OCI-LY3 (cell line): ENCODE data around the gene ZSCAN10.
"Not testable (repeated sequence)": the region's sequence is repeated elsewhere in the genome, so short reads cannot be mapped to it uniquely, and the experiment has no call there.

Experiments
- EZH2phosphoT487 ChIP-seq: fragments of 200-600 bp; shearing (Covaris generic); IDR thresholded peaks from 2 replicates; pipeline ENCODE4 v1.6.1; 2018; ENCODE audit warnings: antibody characterized with exemption, mixed run types, low read depth
- TF ChIP-seq, protein P1 (sequence below): fragments of 200-600, 300-600 bp; sonication (generic); IDR thresholded peaks from 2 replicates; pipeline ENCODE4 v1.5.1; 2014; ENCODE audit warnings: antibody characterized with exemption, low read length, low read depth

DNA sequence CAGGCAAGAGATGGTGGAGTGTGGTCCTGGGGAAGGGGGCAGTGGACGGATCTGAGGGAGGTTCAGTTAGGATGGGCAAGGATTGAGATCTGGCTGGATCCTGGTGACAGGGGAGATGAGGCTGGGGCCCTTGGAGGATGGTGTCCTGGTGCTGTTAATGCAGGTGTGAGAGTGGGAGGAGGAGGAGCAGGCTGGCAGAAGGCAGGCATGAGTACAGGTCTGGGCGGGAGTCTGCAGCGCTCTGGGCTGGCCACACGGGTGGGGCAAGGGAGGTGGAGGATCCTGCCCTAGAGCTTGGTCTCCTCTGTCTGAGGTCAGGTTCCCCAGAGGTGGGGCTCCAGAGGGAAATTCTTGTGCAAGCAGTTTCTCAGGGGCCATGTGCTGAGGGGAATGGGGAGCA lies 26.9 kb downstream of the ZSCAN10 start:
- TF ChIP-seq, protein P1, sequence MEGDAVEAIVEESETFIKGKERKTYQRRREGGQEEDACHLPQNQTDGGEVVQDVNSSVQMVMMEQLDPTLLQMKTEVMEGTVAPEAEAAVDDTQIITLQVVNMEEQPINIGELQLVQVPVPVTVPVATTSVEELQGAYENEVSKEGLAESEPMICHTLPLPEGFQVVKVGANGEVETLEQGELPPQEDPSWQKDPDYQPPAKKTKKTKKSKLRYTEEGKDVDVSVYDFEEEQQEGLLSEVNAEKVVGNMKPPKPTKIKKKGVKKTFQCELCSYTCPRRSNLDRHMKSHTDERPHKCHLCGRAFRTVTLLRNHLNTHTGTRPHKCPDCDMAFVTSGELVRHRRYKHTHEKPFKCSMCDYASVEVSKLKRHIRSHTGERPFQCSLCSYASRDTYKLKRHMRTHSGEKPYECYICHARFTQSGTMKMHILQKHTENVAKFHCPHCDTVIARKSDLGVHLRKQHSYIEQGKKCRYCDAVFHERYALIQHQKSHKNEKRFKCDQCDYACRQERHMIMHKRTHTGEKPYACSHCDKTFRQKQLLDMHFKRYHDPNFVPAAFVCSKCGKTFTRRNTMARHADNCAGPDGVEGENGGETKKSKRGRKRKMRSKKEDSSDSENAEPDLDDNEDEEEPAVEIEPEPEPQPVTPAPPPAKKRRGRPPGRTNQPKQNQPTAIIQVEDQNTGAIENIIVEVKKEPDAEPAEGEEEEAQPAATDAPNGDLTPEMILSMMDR: not testable (repeated sequence)
- not testable (repeated sequence) for TF ChIP-seq EZH2phosphoT487
